ENCODE data around the gene GMPPB.

GMPPB gene

GRCh38 chr3:49729966-49730609 is 6.3 kb upstream of the GMPPB start:
- DNase-seq (ENCODE audit: low read depth, low spot score): no peak

- no peak for DNase-seq (ENCODE audit: low read depth, low spot score)
These were observed 4.2 kb upstream of the GMPPB start for GRCh38 chr3:49727924-49728361.

GRCh38 chr3:49727154-49727923 is 3.6 kb upstream of the GMPPB start:
- no peak for DNase-seq (ENCODE audit: low read depth, low spot score)

GRCh38 chr3:49725906-49726681 is 2.3 kb upstream of the GMPPB start:
- no peak for DNase-seq (ENCODE audit: low read depth, low spot score)

GRCh38 chr3:49724586-49724985 is 835 bp upstream of the GMPPB start:
- no peak for DNase-seq (ENCODE audit: low read depth, low spot score)

- DNase-seq (ENCODE audit: low read depth, low spot score): no peak
These were observed 489 bp downstream of the GMPPB start for GRCh38 chr3:49723296-49723627.

- no peak for DNase-seq (ENCODE audit: low read depth, low spot score)
These were observed 855 bp downstream of the GMPPB start for GRCh38 chr3:49722896-49723295.

- DNase-seq (ENCODE audit: low read depth, low spot score): no peak
These were observed 1.6 kb downstream of the GMPPB start for GRCh38 chr3:49721896-49722781.

- DNase-seq (ENCODE audit: low read depth, low spot score): no peak
These were observed 2.2 kb downstream of the GMPPB start for GRCh38 chr3:49721596-49721895.

GRCh38 chr3:49720855-49721595 is 2.7 kb downstream of the GMPPB start:
- no peak for DNase-seq (ENCODE audit: low read depth, low spot score)

GRCh38 chr3:49719214-49719884 is 4.4 kb downstream of the GMPPB start, which contains the start of gene AMIGO3:
AMIGO3 (minus strand) TSS chr3:49719684; CDS start chr3:49719465, 219 bp downstream.
- DNase-seq (ENCODE audit: low read depth, low spot score): peak; percentile 81

- no peak for DNase-seq (ENCODE audit: low read depth, low spot score)
These were observed 4.9 kb downstream of the GMPPB start for GRCh38 chr3:49718858-49719213.

GRCh38 chr3:49717959-49718857 is 5.5 kb downstream of the GMPPB start:
- DNase-seq (ENCODE audit: low read depth, low spot score): no peak

GRCh38 chr3:49717211-49717958 is 6.4 kb downstream of the GMPPB start:
- no peak for DNase-seq (ENCODE audit: low read depth, low spot score)

- DNase-seq (ENCODE audit: low read depth, low spot score): no peak
These were observed 7.0 kb downstream of the GMPPB start for GRCh38 chr3:49716691-49717210.

GRCh38 chr3:49716169-49716568 is 7.6 kb downstream of the GMPPB start:
- no peak for DNase-seq (ENCODE audit: low read depth, low spot score)

- no peak for DNase-seq (ENCODE audit: low read depth, low spot score)
These were observed 8.1 kb downstream of the GMPPB start for GRCh38 chr3:49715611-49716121.

All from activated naive CD8-positive, alpha-beta T cell treated with anti-CD3 and anti-CD28 coated beads, Interleukin-2, amount 50 U/mL, for 16 hours (primary cell).